ENCODE measurements around the gene SCD. TPM values are rescaled to one million over a fixed set of nuclear protein-coding genes. Genes with fewer than 3 reads are reported as not detected.

SCD gene
- total RNA-seq, 2 donors from 2014 or later: 159 to 513 TPM

DNA sequence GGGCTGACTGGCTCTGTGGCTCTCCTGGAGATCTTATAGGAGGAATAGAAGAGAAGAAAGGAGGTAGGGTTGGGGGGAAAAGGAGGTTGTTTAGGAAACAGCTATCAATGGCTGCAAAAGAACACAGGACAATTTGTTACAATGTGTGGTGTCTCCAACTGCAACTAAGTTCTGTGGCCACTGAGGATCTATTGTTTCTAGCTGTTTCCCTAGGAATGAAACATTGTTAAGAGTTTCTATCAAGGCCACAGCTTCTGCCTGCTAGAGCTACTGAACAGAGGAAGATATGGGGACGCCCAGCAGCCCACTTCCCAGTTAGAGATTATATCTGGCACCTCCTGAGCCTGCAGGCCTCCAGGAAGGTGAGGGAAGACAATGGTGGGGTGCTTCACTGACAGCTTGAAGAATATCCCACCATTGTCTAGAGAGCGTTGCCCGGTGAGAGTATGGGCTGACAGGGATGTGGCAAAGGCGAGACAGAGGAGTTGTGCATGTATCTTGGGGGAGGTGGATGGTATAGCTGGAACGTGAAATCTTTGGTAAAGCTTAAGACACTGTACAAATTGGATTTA lies 4.0 kb downstream of the SCD start:
- DNase-seq: no peak
- TF ChIP-seq CTCF (IDR thresholded peaks at IDR 0.05): no peak
- Histone ChIP-seq H3K4me1 (no peaks in the 10 kb centered on the region), H3K9ac (ENCODE audit: low read depth in 2 of 2, low read length in 2 of 2) (no peak overlapping the region), H3K4me3 (no peak overlapping the region), H3K36me3 (peaks cover 12% of the 10 kb centered on the region), H3K27ac (no peak overlapping the region), H3K9me3 (no peaks in the 10 kb centered on the region), H3K27me3 (no peaks in the 10 kb centered on the region)
- intact Hi-C loops (cut with DNase I): no loop called here

DNA sequence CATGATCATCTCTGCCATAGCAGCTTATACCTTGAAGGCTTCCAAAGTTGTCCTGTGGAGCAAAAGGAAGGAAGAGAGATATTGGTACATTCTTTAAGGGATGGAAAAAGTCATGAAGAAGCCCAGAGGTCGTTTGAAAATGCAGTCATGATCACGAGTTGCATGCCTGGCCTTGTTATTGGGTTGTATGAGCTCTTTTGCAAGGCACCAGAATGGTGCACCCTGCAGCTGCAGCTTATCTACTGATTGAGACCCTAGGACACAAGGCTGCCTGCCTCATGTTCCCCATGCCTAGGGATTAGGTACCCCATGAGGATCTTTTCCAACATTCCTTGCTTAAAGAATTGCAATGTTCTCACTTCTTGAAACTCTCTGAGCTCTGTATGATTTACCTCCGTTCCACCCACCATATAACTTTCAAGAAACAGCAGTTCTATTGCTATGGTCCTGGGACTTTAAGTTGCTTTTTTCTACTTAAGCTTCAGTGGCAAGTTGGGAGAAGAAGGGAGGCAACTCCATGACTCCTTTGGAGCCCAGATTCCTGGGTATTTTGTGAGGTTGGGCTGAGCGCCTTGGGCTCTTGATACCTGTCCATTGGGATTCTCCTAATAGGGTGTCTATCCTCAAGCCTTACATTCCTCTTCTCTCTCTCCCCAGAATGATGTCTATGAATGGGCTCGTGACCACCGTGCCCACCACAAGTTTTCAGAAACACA lies 6.9 kb downstream of the SCD start:
- H3K9me3 ChIP-seq: no peaks in the 10 kb centered on the region
- no peak overlapping the region for H3K4me3 ChIP-seq
- H3K27me3 ChIP-seq: no peaks in the 10 kb centered on the region
- peaks cover 12% of the 10 kb centered on the region for H3K36me3 ChIP-seq
- intact Hi-C loops (cut with DNase I): no loop called here
- no peak overlapping the region for H3K27ac ChIP-seq
- H3K9ac ChIP-seq (ENCODE audit: low read depth in 2 of 2, low read length in 2 of 2): no peak overlapping the region
- DNase-seq: no peak
- no peak for TF ChIP-seq CTCF (IDR thresholded peaks at IDR 0.05)
- no peaks in the 10 kb centered on the region for H3K4me1 ChIP-seq

DNA sequence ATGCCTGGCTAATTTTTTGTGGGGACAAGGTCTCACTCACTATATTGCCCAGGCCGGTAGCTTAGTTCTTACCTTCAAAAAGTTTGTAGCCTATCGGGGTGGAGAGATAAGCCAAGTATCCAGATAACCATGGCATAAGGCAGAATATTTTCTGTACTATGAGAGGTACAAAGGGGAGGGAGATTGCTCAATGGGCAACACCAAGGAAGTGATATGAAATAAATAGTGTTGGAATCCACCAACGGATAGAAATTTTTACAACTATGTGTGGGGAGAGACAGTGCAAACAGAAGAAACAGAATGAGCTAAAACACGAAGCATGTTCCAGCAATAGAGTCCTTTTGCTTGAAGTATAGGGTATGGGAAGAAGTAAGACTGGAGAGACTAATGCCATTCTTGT lies 8.1 kb downstream of the SCD start:
- no peaks in the 10 kb centered on the region for H3K27me3 ChIP-seq
- DNase-seq: no peak
- no peaks in the 10 kb centered on the region for H3K9me3 ChIP-seq
- no peak overlapping the region for H3K27ac ChIP-seq
- H3K36me3 ChIP-seq: peaks cover 12% of the 10 kb centered on the region
- no peaks in the 10 kb centered on the region for H3K4me1 ChIP-seq
- intact Hi-C loops (cut with DNase I): no loop called here
- no peak for TF ChIP-seq CTCF (IDR thresholded peaks at IDR 0.05)
- no peak overlapping the region for H3K9ac ChIP-seq (ENCODE audit: low read depth in 2 of 2, low read length in 2 of 2)
- no peak overlapping the region for H3K4me3 ChIP-seq

- Histone ChIP-seq H3K9me3 (no peaks in the 10 kb centered on the region), H3K27me3 (no peaks in the 10 kb centered on the region), H3K27ac (no peak overlapping the region), H3K4me3 (no peak overlapping the region), H3K4me1 (no peaks in the 10 kb centered on the region), H3K9ac (ENCODE audit: low read depth in 2 of 2, low read length in 2 of 2) (no peak overlapping the region), H3K36me3 (peaks cover 12% of the 10 kb centered on the region)
- intact Hi-C loops (cut with DNase I): no loop called here
- TF ChIP-seq CTCF (IDR thresholded peaks at IDR 0.05): no peak
- DNase-seq: no peak
Observed at GRCh38 chr10:100356067-100357017, 9.3 kb downstream of the SCD start.

- intact Hi-C loops (cut with DNase I): no loop called here
- Histone ChIP-seq H3K27me3 (no peaks in the 10 kb centered on the region), H3K4me1 (no peaks in the 10 kb centered on the region), H3K9ac (ENCODE audit: low read depth in 2 of 2, low read length in 2 of 2) (no peak overlapping the region), H3K4me3 (no peak overlapping the region), H3K9me3 (no peaks in the 10 kb centered on the region), H3K36me3 (peaks cover 12% of the 10 kb centered on the region), H3K27ac (no peak overlapping the region)
- no peak for TF ChIP-seq CTCF (IDR thresholded peaks at IDR 0.05)
- DNase-seq: no peak
Observed at GRCh38 chr10:100357059-100357858, 10.2 kb downstream of the SCD start.

Measured in colonic mucosa (tissue), 4 donors.